Cortex of kidney (tissue), 1 donor: ENCODE data around the gene ARHGAP42.
"Not testable (repeated sequence)": the region's sequence is repeated elsewhere in the genome, so short reads cannot be mapped to it uniquely, and the experiment has no call there.

Source experiments
- DNase-seq: peaks from one replicate; lab custom pipeline; 2025; lab: John Stamatoyannopoulos, UW

The ARHGAP42 gene

DNA sequence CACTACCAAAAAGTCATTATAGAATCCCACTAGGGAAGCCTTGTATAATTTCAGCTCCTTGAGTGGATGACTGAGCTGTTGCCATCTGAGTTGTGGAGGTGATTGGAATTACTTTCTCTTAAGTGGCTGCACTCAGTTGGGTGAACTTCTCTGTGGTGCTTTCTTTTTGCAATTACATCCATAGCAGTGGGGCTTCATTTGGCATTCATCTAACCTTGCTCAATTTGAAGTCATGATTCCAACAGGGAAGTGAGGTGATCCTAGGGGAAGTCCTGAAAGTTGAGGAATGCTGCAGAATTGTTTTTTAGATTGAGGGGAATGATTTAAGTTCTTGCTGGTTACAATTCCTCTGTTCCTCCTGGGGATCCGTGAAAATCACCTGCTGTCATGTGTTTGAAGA lies 39.6 kb downstream of the ARHGAP42 start:
- DNase-seq = no peak

DNA sequence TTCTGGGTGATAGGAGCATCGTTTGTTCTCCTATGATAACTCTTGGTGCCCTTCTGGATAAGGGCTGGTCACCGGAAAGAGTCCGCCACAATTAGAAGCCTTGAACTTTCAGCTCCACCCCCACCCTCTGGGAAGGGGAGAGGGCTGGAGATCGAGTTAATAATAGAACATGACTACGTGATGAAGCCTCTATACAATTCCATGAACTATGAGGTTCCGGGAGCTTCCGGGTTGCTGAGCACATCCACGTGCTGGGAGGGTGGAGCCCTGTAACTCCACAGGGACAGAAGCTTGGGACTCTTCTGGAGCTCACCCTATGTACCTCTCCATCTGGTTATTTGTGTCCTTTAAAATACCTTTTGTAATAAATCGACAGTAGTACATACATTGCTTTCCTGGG lies 40.3 kb downstream of the ARHGAP42 start:
- DNase-seq = no peak

- no peak for DNase-seq
These were observed 43.2 kb downstream of the ARHGAP42 start for GRCh38 chr11:100730266-100730665.

GRCh38 chr11:100731471-100731870 lies 44.4 kb downstream of the ARHGAP42 start:
- no peak for DNase-seq

GRCh38 chr11:100732949-100733348 lies 45.9 kb downstream of the ARHGAP42 start:
- no peak for DNase-seq

GRCh38 chr11:100734743-100735527 lies 47.8 kb downstream of the ARHGAP42 start:
- no peak for DNase-seq

DNA sequence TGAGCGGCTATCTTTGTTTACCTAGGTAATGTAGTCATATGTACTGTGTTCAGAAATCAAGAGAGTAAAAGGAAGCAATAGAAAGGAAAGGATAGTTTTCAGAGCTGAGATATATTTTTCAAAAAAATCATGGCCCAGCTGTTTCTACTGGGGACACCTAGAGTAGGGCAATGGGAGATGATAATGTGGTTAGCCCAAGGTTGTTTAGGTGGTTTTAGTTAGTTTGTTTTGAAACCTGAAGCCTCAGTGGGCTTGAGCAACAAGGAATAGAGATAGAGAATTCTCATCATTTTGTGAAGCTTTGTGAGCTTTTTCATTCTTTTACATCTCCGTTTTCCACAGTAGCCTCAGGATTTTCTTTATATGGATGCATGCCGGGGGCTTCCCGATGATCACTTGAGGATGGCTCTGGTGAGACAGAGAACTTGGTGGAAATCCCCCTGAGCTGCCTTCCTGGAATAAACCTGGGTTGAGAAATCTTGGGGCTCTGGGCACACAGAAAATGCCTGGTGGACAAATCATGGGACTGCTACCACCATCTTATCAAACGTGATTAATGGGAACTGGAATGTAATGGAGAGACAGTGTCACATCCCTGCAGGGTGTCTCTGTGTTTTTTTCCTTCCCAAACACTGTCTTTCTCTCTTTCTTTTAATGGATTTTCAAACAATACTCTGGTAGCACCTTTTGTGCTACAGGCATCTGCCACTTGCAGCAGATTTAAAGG lies 49.0 kb downstream of the ARHGAP42 start:
- DNase-seq = no peak

DNA sequence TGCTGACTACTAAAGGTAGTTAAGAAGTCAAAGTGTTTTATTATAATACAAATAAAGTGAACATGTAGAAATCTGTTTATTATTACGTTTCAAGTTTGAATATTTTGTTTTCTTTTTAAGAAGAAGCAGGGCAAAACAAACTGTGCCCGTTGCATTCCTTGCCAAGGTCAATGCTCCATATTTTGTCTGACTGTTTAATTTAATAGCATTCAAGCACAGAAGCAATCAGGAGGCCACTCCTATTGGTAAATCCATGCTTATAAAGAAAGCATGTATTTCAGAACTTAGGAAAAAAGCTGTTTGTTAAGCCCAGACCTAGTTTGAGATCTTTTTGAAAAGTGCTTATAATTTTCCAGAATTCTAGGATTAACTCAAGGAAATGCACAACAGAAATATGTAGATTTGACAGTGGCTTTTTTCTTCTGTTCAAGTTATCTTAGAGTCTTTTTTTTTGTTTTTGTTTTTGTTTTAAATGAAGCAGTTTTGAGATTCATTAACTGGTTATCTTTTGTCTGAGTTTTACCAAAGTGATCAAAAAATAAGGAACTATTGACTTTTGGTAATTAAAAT lies 51.7 kb downstream of the ARHGAP42 start:
- no peak for DNase-seq

DNA sequence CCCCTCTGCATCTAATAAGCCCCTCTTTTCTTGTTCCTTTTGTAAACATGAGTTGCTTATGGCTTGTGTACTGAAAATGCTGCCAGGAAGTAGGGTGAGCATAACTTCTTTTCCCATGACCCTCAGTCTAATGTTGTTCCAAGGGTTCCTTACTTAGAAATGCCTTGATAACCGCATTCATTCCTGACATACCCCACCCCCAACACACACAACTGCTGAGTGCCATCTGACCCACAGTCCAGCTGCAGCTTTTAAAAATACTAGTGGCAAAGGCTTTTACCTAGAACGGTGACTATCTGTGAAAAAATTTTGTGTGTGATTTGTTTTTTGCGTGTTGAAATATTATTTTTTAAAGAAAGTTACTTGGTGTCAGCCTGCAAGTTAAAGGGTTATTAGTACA lies 52.6 kb downstream of the ARHGAP42 start:
- DNase-seq = no peak

- no peak for DNase-seq
These were observed 53.4 kb downstream of the ARHGAP42 start for GRCh38 chr11:100740440-100740839.

- DNase-seq = no peak
These were observed 55.0 kb downstream of the ARHGAP42 start for GRCh38 chr11:100741866-100742625.

GRCh38 chr11:100746448-100746847 lies 59.4 kb downstream of the ARHGAP42 start:
- DNase-seq = no peak

GRCh38 chr11:100748153-100748552 lies 61.1 kb downstream of the ARHGAP42 start:
- DNase-seq = no peak

- not testable (repeated sequence) for DNase-seq
These were observed 62.9 kb downstream of the ARHGAP42 start for GRCh38 chr11:100749887-100750565.

DNA sequence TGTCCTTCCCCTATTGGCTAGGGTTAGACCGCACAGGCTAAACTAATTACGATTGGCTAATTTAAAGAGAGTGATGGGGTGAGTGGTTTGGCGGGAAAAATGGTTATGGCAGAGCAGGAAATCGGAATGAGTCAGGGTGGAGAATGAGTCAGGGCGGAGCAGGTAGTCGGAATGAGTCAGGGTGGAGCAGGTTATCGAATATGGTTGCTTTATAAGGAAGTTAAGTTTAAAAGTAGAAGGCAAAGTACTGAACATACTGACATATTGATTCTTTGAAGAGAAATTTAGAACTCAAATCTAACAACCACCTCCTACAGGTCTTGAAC lies 63.4 kb downstream of the ARHGAP42 start:
- not testable (repeated sequence) for DNase-seq

DNA sequence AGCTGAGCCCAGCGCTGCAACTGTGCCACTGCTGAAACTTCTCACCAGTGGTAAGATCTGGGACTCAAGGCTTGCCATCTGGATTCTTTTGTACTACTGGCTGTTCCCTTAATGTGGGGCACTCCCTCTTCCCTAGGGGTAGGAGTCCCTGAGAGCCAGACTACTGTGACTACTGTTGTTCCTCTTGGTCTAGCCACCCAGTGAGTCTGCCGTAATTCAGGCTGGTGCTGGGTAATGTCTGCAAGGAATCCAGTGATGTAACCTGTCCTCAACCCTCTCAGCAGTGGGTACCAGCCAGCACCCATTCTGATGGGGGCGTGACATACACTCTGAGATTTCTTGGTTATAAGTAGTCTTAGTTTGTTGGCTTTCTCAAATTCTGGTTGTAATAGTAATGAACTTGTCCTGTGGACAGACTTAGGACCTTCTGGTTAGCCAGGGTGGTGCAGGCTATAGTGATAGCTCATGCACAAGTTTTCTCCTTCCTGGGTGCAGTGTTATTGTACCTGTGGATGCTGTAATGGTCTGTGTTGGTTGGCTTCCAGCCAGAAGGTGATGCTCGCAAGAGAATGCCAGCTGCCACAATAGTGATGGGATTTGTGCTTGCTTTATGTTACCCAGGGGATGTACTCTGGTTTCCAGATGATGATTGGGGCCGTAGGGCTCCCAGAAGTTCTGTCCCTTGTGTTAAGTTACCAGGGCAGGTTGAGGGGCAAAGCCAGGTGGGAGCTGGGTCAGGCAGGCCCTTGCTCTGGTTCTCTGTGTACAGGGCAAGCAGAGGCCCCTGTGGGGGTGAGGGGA lies 65.5 kb downstream of the ARHGAP42 start:
- no peak for DNase-seq

DNA sequence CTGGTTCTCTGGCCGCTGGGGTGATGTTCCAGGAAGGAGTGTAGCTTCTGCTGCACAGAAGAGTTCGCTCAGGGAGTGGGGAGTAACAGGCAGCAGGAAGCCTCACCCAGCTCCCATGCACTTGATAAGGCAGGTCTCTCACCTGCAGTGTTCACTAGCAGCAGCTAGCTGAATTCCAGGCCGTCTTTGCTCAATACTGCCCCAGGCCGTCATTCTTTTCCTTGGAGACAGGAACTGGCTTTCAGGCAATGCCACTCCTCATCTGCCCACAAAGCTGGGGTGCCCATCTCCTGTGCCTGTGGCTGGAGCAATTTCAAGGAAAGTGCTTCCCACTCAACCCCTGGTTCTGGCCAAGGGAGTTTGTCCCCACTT lies 66.1 kb downstream of the ARHGAP42 start:
- DNase-seq = no peak

DNA sequence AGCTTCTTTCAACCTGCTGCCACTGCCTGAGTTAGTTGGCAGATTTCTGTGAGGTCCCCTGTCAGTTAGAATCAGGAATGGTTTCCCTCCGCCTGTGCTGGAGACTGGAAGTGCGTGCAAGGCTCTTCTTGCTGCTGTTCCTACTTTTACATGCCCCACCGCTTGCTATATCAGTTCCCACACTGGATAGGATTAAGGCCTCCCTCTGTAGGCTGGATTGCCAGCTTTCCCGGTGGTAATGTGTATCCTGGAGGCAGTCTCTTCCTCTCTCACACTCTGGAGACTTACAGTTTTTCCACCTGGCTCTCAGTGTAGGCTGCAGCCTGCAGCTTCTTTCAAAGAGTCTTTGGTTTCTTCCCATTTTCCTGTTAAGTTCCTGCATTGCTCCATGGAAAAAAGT lies 66.5 kb downstream of the ARHGAP42 start:
- no peak for DNase-seq

DNA sequence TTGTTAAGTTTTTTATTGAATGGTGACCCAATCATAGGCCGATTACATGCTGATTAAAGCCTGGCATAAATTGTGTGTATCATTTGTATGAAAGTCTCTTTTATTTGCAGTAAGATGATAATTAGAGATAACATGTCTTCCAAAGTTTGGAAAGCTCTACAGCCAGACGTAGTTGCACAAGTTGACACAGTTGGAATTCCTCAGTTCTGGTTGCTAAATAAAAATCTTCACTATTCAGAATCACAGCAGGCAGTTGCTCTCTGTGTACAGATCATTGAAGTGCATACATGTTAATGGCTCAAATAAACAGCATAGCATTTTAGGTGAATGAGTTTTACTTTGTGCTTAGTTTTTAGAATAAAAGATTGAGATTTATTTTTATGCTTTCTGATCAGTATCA lies 69.5 kb downstream of the ARHGAP42 start:
- no peak for DNase-seq

- no peak for DNase-seq
These were observed 70.6 kb downstream of the ARHGAP42 start for GRCh38 chr11:100757646-100758045.

DNA sequence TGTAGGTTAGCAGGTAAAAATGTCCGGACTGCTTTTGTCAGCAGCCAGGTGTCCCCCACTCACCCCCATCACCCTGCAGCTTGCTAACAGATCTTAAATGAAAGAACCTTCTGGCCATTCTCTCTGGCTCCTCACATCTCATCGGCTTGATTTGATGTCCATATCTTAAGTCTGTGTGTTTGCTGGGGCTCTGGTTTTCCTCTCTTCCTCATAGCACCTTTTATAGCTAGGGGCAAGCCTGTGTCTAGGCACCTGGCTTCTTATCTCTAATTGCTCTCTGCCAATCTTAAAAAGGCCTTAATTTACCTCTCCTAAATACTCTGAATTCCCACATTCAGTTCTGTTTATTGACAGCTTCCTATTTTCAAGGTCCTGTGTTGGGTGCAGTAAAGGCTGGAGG lies 72.0 kb downstream of the ARHGAP42 start:
- DNase-seq = no peak
